Raji (cell line): ENCODE results near the gene DUS2.

ENCODE experiments used
- POLR2A ChIP-seq: IDR thresholded peaks from 2 replicates; pipeline ENCODE4 v1.6.1; 2011; ENCODE audit warnings: low read depth, low read length, control low read depth; ENCODE audit not compliant: insufficient read depth

DUS2 gene

DNA sequence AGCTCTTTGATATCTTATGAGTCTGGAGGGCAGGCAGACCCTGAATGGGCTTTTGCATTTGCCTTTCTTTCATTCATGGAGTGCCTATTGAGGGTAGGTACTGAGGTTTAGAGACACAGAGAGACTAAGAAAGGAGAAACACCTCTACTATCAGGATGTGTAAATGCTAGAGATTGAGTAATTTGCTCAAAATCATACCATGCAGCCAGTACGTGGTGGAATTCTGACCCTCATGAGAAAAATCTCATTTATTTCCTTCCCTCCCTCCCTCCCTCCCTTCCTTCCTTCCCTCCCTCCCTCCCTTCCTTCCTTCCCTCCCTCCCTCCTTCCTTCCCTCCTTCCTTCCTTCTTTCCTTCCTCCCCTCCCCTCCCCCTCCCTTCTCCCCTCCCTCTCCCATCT, 43.7 kb downstream of the DUS2 start:
- no peak for TF ChIP-seq POLR2A

DNA sequence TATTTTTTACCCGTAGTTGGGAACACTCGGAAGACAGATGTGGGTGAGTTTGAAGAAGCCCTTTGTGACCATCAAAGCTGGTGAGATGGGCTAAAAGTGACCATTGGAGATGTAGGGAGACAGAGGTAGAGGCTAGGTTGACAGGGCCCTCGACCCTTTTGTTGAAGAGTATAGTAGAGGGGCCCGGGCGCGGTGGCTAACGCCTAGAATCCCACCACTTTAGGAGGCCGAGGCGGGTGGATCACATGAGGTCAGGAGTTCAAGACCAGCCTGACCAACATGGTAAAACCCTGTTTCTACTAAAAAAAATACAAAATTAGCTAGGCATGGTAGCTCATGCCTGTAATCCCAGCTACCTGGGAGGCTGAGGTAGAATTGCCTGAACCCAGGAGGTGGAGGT, 45.8 kb downstream of the DUS2 start:
- TF ChIP-seq POLR2A = no peak

DNA sequence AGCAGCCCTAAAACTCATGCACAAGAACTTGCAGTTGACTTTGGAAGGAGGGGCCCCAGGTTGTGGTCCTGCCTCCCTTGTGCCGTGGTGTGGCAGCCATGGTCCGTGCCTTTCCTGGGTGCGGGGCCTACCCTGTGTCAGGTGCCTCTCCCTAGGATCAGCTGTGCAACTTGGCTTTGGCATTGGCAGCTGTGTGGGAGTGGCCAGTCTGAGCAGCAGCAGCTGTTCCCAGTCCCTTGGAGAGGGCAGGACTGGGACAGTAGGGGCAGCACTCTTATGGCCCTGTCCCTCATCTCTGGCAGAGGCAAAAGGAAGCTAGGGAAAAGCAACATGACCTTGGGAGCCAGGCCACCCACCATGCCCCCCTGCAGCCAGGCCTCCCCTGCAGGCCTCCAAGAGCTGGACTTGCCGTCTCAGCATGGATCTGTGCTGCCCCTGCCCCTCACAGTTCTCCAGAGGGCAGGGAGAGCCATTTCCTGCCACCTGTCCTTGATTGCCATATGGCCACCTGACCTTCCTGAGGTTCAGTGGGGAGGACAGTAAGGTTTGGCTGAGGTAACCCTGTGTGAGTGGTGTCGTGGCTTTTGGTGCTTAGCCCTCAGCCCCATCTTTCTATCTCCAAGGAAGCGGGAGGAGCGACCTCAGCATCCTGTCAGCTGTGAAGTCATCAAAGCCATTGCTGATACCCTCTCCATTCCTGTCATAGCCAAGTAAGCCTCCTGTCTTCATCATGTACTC, 46.6 kb downstream of the DUS2 start:
- no peak for TF ChIP-seq POLR2A

DNA sequence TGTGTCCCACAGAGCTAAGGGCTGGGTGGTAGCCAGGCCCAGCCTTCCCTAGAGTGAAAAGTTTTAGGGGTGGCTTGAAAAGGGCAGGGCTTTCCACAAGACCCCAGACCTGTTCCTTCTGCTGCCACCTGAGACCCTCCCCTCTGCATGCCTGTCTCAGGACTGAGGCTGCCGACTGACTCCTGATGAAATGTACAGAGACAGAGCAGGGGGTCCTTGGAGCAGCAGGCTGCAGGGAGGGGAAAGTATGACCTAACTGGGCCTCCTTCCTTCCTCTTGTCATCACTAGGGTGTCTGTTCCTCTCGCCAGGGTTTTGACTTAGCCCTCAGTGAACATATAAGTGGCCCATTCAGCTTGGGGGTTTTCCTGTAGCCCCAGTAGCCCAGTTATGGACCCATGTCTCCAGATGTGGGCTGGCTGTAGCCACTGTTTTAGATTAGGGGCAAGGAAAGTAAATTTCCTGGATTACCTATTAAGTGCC, 47.2 kb downstream of the DUS2 start:
- TF ChIP-seq POLR2A = no peak

DNA sequence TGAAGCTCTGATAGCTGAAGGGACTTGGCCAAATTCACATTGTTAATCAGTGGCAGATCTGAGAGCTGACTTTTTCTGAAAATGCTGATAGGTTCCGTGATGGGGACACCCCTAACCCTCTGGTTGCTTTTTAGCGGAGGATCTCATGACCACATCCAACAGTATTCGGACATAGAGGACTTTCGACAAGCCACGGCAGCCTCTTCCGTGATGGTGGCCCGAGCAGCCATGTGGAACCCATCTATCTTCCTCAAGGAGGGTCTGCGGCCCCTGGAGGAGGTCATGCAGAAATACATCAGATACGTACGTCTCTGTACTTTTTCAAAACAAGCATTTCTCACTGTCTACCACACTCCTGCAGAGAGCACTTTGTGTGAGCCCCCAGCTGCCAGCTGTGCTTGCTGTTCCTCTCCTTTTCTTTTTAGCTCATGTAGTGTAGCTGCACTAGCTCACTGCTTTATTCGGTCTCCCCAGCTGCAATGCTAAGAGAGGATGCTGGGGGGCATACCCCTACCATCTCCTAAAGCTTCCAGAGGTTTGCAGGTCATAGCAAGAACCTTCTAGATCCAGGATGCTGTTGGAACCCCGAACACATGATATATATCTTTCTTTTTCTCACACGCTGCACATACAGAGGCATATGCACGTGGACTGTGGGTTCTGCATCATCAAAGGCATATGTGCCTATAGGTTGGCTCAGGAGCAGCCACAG, 47.9 kb downstream of the DUS2 start:
- TF ChIP-seq POLR2A = no peak

DNA sequence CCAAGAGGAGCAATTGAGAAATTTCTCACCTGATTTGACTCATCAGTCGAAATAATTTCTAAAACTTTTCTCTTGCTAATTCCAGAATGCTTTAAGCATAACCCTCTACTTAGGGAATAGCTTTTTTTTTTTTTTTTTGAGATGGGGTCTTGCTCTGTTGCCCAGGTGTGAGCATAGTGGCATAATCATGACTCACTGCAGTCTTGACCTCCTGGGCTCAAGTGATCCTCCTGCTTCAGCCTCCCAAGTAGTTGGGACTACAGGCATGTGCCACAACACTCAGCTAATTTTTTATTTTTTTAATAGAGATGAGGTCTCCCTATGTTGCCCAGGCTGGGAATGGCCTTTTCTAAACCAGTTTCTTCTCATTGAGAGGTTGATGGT, 48.4 kb downstream of the DUS2 start:
- TF ChIP-seq POLR2A = no peak

DNA sequence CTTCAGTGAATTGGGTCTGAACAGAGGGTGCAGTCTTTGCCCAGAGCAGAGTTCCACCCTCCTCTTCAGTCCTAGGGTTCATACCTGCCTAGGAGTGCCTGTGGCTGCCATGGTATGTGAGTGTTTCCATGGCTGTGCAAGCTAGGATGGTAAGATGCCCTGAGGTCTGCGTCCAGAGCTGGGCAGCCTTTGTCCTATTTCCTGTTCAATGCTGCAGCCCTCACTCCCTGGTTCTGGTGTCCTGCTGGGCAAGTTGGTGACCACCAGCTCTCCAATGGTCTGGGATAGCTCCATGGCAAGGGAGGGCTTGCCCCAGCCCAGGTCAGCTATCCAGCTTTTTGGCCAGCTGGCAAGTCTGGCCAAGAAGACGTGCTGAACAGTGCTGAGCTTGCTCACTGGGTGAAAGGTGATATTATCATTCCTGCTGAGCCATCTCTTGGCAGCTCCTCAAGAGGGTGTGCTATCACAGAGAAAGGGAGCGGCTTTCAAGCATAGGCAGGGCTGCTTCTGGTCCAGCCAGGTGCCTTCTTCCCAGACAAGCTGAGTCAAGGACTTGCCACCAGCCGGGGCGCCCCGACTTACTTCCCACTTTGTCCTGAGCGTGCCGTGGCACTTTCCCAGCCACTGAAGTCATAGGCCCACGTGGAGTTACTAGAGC, 49.1 kb downstream of the DUS2 start:
- no peak for TF ChIP-seq POLR2A

DNA sequence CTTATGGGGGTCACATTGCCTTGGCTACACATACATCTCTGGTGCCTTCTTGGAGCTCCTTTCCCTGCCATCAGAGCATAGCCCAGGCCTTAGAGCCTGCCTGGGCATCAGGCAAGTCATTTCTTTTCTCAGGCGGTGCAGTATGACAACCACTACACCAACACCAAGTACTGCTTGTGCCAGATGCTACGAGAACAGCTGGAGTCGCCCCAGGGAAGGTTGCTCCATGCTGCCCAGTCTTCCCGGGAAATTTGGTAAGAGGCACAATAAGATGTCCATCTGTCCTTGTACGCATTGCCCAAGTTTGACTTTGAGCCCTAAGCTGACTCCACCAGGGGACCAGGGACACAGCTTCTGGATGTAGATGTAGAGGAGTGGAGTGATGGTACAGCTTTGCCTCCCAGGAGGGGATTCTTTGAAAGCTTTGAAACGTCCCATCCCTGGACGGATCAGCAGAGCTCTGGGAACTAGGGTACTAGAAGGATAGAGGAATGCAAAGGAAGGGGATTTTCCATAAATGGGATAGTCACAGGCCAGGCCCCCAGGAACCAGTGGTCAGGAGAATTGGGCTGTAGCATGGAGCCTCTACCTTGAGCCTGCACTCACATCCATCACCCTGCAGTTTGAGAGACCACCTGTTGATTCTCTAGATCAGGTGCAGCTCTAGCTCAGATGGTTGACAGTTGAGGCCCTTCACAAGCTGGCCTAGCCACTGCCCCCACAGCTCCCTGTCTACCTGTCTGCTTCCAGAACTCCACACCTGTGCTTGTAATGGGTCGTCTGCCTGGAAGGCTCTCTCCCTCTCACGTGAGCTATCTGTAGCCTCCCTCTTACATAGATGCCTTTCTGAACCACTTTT, 51.0 kb downstream of the DUS2 start:
- TF ChIP-seq POLR2A = no peak

DNA sequence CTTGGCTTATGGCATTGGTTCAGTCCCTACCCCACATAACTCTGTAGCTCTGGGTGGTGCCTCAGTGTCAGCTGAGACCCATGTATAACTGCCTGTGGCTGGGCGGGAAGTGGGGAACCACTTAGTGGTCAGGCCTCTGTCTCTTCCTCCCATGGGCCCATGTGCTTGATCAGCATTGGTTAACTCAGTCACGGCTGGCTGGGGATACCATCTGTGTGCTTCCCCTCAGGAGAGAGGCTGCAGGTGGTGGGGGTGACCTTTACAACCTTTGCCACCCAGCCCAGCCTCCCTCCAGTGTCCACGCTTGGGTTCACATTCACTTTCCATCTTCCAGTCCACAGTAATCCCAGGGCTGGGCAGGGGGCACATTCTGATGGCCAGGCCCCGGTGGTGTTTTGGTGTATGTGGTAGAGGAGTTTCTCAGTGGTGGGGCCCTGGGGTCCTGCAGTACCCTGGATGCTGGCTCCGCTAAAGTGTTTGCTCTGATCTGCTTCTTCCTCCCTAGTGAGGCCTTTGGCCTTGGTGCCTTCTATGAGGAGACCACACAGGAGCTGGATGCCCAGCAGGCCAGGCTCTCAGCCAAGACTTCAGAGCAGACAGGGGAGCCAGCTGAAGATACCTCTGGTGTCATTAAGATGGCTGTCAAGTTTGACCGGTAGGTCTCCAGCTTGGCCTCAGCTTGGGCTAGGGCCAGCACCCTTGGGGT, 51.9 kb downstream of the DUS2 start:
- peak; percentile 33; the same call in 1 of the 2 replicates for TF ChIP-seq POLR2A

DNA sequence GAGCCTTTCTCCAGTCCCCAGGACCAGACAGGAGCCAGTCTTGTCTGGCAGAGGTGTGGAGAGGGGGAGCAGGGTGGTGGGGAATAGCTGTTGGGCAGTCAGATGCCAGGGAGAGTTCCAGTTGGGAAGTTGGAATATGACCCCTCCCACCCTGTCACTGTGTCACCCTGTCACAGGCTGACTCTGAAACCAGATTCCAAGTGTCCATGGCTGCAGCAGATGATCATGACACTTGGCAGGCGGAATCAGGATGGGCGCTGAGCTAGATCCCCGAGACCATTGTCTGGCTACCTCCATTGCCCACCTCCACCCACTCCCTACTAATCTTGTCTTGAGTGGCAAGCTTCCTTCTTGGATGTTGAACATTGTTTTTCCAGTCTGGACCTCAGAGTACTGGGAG, 52.9 kb downstream of the DUS2 start:
- no peak for TF ChIP-seq POLR2A

DNA sequence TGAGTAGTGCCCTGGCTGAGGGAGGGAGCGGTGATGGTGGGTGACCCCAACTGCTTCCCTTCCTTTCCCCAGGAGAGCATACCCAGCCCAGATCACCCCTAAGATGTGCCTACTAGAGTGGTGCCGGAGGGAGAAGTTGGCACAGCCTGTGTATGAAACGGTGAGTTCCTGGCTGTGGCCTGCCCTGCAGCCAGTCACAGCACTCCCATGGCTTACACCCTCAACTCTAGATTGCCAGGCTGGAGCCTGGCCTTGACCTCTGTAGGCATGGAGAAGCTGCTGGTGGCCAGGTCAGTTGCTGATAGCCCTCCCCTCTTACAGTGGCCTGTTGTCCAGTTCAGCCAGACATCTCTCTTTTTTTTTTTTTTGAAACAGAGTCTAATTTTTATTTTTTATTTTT, 53.5 kb downstream of the DUS2 start:
- no peak for TF ChIP-seq POLR2A

DNA sequence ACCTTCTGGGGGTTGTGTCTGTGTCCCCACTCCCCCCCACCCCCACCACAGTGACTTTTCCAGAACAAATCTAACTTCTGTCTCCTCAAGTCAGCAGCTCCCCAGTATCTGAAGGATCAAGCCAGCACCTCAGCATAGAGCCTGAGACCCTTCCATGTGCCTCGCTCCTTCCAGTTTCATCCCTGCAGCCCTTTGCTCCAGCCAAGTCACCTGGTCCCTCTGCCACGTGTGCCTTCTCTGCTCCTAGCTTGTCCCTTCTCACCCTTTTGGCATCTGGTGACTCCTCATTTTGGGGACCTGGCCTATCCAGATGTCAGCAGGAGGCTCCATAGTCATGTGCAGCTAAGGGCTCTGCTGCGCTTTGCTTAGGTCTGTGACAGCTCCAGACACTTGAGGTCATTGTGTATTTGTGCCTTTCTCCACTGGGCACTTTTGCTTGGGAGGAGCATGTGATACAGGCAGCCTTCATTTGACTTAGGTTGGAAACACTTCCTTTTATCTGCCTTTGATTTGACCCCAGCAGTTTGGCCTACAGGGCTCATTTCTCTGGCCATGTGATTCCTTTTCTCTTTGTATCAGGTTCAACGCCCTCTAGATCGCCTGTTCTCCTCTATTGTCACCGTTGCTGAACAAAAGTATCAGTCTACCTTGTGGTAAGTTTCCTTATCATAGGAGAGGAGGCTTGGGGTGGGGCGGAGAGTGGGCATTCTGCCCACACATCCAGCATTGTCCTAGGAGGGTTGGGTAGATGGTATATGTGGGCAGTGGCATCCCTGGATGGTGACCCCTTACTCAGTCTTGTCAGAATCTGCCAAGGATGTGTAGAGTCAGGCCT, 55.0 kb downstream of the DUS2 start:
- no peak for TF ChIP-seq POLR2A

DNA sequence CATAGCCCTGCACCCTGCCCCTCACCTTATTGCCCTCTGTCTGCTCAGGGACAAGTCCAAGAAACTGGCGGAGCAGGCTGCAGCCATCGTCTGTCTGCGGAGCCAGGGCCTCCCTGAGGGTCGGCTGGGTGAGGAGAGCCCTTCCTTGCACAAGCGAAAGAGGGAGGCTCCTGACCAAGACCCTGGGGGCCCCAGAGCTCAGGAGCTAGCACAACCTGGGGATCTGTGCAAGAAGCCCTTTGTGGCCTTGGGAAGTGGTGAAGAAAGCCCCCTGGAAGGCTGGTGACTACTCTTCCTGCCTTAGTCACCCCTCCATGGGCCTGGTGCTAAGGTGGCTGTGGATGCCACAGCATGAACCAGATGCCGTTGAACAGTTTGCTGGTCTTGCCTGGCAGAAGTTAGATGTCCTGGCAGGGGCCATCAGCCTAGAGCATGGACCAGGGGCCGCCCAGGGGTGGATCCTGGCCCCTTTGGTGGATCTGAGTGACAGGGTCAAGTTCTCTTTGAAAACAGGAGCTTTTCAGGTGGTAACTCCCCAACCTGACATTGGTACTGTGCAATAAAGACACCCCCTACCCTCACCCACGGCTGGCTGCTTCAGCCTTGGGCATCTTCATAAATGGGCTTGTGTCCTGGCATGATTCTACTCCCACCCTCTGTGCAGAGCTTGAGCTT, 55.8 kb downstream of the DUS2 start:
- no peak for TF ChIP-seq POLR2A
